ENCODE measurements around the gene TLR8. TPM values are rescaled to one million over a fixed set of nuclear protein-coding genes. Genes with fewer than 3 reads are reported as not detected.
A peak's percentile ranks its signal among the peaks of the same experiment; 100 is the strongest.

The TLR8 gene
- total RNA-seq, 1 experiment from 2014 or later: not detected

DNA sequence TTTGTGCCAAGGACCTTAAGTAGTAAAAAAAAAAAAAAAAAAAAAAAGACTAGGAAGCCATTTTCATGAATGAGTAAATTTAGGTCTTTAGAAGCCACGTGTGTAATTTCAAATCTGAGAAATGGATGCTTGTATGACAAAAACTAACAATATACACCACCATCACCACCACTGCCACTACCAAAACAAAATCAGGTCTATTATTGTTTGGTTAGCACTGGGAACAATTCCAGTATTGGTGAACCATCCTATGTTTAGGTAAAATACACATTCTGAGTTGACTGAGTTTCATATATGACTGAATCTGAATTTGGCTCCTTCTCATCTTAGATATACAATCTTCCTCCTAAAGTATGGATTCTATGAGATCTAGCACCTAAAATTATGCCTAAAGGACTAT is 59.7 kb downstream of the TLR8 start:
- Histone ChIP-seq H3K4me2 (ENCODE audit: low read depth, low read length, poor library complexity, severe bottlenecking) (no peak overlapping the region), H3K4me3 (ENCODE audit: low read length) (no peak overlapping the region), H3K36me3 (ENCODE audit: insufficient read depth, low read length) (no peaks in the 10 kb centered on the region), H3K27me3 (ENCODE audit: low read length) (no peaks in the 10 kb centered on the region), H3K79me2 (ENCODE audit: low read length) (no peaks in the 10 kb centered on the region), H3K9me3 (ENCODE audit: low read length) (no peaks in the 10 kb centered on the region), H3K9ac (ENCODE audit: low read length) (no peak overlapping the region), H3K9me2 (replicated peaks; ENCODE audit: insufficient read depth, low read length) (no peaks in the 10 kb centered on the region), H3K4me1 (ENCODE audit: low read length) (peaks cover 11% of the 10 kb centered on the region), H4K20me1 (ENCODE audit: insufficient read depth, low read depth, low read length) (no peaks in the 10 kb centered on the region), H2AFZ (ENCODE audit: low read length) (no peak overlapping the region), H3K27ac (ENCODE audit: low read length) (no peak overlapping the region)
- DNase-seq: peak; percentile 23

DNA sequence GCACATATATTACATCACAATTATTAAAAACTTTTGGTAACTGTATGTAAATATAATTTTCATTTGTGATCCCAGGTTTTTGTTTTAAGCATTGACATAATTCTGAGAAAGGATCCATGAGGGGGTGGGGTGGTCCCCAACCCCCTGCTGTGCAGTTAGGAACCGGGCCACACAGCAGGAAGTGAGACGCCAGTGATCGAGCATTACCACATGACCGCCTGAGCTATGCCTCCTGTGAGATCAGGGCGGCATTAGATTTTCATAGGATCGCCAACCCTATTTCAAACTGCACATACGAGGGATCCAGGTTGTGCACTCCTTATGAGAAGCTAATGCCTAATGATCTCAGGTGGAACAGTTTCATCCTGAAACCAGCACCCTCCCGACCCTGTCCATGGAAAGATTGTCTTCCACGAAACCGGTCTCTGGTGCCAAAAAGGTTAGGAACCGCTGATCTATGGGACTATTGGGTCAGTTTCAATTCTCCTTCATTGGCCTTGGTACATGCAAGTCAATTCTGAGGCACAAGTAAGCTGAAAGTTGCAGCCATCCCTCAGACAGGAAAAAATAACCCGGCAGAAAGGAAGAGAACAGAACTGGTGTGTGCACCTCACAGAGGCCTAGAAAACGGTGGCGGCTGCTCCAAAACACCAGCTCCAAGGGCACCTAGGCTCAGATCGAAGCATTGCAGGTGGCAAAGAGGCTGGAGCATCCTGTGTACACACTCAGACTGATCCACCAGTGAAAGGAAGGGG is 61.5 kb downstream of the TLR8 start:
- Histone ChIP-seq H3K9me3 (ENCODE audit: low read length) (no peaks in the 10 kb centered on the region), H3K79me2 (ENCODE audit: low read length) (no peaks in the 10 kb centered on the region), H3K4me1 (ENCODE audit: low read length) (no peaks in the 10 kb centered on the region), H3K4me2 (ENCODE audit: low read depth, low read length, poor library complexity, severe bottlenecking) (no peak overlapping the region), H3K9ac (ENCODE audit: low read length) (no peak overlapping the region), H3K4me3 (ENCODE audit: low read length) (no peak overlapping the region), H2AFZ (ENCODE audit: low read length) (no peak overlapping the region), H3K27ac (ENCODE audit: low read length) (no peak overlapping the region), H3K36me3 (ENCODE audit: insufficient read depth, low read length) (no peaks in the 10 kb centered on the region), H3K27me3 (ENCODE audit: low read length) (no peaks in the 10 kb centered on the region), H3K9me2 (replicated peaks; ENCODE audit: insufficient read depth, low read length) (no peaks in the 10 kb centered on the region), H4K20me1 (ENCODE audit: insufficient read depth, low read depth, low read length) (no peaks in the 10 kb centered on the region)
- DNase-seq: no peak

DNA sequence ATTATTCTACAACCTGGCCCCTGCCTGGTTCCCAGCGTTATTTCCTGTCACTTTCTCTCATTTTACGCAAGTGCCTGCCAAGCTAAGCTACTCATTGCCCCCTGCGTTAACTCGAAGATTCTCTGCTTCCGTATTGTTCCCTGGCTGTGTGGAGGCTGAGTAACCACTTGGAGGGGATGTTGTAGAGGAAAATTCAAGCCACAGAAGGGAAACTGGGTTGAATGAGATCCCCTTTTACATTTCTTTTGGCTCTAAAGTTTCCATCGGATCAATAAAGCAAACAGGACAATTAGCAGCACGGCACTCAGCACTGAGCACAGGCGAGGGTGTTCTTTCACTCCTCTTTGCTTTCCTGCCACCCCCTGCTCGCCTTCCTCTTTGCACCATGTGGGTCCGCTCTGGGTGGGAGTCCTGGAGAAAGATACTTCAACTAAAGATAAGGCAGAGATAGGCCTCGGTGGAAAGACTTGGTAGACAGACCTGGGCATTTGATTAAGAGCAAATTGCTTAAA is 64.3 kb downstream of the TLR8 start:
- Histone ChIP-seq H3K9me2 (replicated peaks; ENCODE audit: insufficient read depth, low read length) (no peaks in the 10 kb centered on the region), H3K4me1 (ENCODE audit: low read length) (peaks cover 16% of the 10 kb centered on the region), H3K79me2 (ENCODE audit: low read length) (peaks cover 5% of the 10 kb centered on the region), H3K27me3 (ENCODE audit: low read length) (no peaks in the 10 kb centered on the region), H3K9me3 (ENCODE audit: low read length) (no peaks in the 10 kb centered on the region), H2AFZ (ENCODE audit: low read length) (peak overlapping the region; percentile 46; the same call in 1 of the 2 replicates), H3K4me2 (ENCODE audit: low read depth, low read length, poor library complexity, severe bottlenecking) (no peak overlapping the region), H4K20me1 (ENCODE audit: insufficient read depth, low read depth, low read length) (peaks cover 8% of the 10 kb centered on the region), H3K4me3 (ENCODE audit: low read length) (no peak overlapping the region), H3K36me3 (ENCODE audit: insufficient read depth, low read length) (peaks cover 7% of the 10 kb centered on the region; the same call in 1 of the 2 replicates), H3K9ac (ENCODE audit: low read length) (no peak overlapping the region), H3K27ac (ENCODE audit: low read length) (no peak overlapping the region)
- no peak for DNase-seq

DNA sequence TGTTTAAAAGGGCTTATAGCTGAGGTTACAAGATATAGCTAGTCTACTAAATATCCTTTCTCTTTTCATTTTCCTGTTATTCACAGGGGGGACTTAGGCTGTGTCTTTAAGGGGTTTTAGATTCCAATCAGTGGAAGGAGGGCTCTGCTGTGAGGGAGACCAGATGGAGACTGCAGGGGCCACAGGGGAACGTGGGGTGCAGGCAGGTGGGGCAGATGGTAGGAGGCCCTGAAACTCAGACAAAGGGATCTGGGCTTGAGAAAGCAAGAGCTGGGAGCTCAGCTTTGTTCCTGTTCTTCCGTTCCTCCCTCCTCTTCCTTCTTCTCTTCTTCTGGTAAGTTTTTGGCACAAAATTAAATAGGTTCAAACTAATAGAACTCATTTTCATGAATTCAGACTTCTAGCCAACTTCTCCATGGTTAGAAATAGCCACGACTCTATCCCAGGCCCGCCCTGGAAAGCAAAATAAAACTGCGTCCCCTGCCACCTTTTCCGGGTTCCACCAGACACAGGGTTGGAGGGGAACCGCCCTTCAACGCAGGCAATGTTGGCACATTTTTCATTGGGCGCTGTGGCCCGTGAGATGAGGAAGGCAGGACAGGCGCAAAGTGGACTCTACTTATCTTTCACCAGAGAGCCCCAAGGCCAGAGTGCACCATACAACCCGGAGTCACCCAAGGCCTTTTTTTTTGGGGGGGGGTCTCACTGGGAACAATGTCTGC is 65.0 kb downstream of the TLR8 start:
- H3K4me2 ChIP-seq (ENCODE audit: low read depth, low read length, poor library complexity, severe bottlenecking): no peak overlapping the region
- H3K79me2 ChIP-seq (ENCODE audit: low read length): peaks cover 5% of the 10 kb centered on the region
- no peak overlapping the region for H2AFZ ChIP-seq (ENCODE audit: low read length)

DNA sequence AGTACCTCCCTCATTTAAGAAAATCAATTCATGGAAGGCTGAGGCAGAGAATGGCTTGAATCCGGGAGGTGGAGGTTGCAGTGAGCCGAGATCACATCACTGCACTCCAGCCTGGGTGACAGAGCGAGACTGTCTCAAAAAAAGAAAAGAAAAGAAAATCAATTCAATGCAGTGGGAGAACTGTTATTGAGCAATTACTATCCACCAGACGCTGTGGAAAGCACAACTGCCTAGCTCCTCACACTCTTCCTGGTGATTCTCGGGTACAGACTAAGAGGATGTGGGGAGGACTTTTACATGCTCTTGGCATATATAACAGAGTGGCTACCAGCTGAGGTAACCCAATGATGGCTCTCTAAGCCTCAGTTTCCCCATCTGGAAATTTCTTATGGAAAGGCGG is 65.8 kb downstream of the TLR8 start:
- Histone ChIP-seq H3K9me2 (replicated peaks; ENCODE audit: insufficient read depth, low read length) (no peaks in the 10 kb centered on the region), H3K79me2 (ENCODE audit: low read length) (peaks cover 5% of the 10 kb centered on the region), H3K4me2 (ENCODE audit: low read depth, low read length, poor library complexity, severe bottlenecking) (no peak overlapping the region), H3K4me3 (ENCODE audit: low read length) (no peak overlapping the region), H3K9me3 (ENCODE audit: low read length) (no peaks in the 10 kb centered on the region), H3K9ac (ENCODE audit: low read length) (no peak overlapping the region), H3K4me1 (ENCODE audit: low read length) (peaks cover 21% of the 10 kb centered on the region), H3K27ac (ENCODE audit: low read length) (no peak overlapping the region), H2AFZ (ENCODE audit: low read length) (no peak overlapping the region), H4K20me1 (ENCODE audit: insufficient read depth, low read depth, low read length) (peaks cover 8% of the 10 kb centered on the region), H3K36me3 (ENCODE audit: insufficient read depth, low read length) (peaks cover 10% of the 10 kb centered on the region; the same call in 1 of the 2 replicates), H3K27me3 (ENCODE audit: low read length) (no peaks in the 10 kb centered on the region)
- DNase-seq: no peak

More for the DNA sequence above, 65.0 kb downstream of the TLR8 start:
- Histone ChIP-seq H3K36me3 (ENCODE audit: insufficient read depth, low read length) (peaks cover 10% of the 10 kb centered on the region; the same call in 1 of the 2 replicates), H3K9me3 (ENCODE audit: low read length) (no peaks in the 10 kb centered on the region), H3K27ac (ENCODE audit: low read length) (no peak overlapping the region), H3K4me1 (ENCODE audit: low read length) (peaks cover 16% of the 10 kb centered on the region), H3K9ac (ENCODE audit: low read length) (no peak overlapping the region), H3K9me2 (replicated peaks; ENCODE audit: insufficient read depth, low read length) (no peaks in the 10 kb centered on the region), H3K4me3 (ENCODE audit: low read length) (no peak overlapping the region), H3K27me3 (ENCODE audit: low read length) (no peaks in the 10 kb centered on the region), H4K20me1 (ENCODE audit: insufficient read depth, low read depth, low read length) (peaks cover 8% of the 10 kb centered on the region)
- no peak for DNase-seq

Other genes starting within 250 kb of the TLR8 start
- 56.6 and 74.6 TPM in 2 replicates for gene PRPS2, start 115.2 kb upstream of the TLR8 start, total RNA-seq (2014; rRNA removed; shearing (Covaris generic); ENCODE audit: low replicate concordance)
- gene TLR7, start 39.5 kb upstream of the TLR8 start, total RNA-seq (2014; rRNA removed; shearing (Covaris generic); ENCODE audit: low replicate concordance): 0.29 and 0.86 TPM in 2 replicates
- gene TMSB4X, start 68.5 kb downstream of the TLR8 start, total RNA-seq (2014; rRNA removed; shearing (Covaris generic); ENCODE audit: low replicate concordance): 2,363 and 3,856 TPM in 2 replicates
- gene FAM9C, start 138.0 kb downstream of the TLR8 start, total RNA-seq (2014; rRNA removed; shearing (Covaris generic); ENCODE audit: low replicate concordance): not detected in 2 replicates